GM19193 (cell line): ENCODE measurements around the gene GRID1.

Source experiments
- POLR2A ChIP-seq: IDR thresholded peaks from 4 replicates; pipeline ENCODE4 v1.6.1; 2011; ENCODE audit not compliant: insufficient read depth, insufficient read length; ENCODE audit errors: extremely low read depth

Gene GRID1

GRCh38 chr10:85789982-85790789 lies 576.4 kb downstream of the GRID1 start:
- no peak for TF ChIP-seq POLR2A

GRCh38 chr10:85789125-85789524 lies 577.5 kb downstream of the GRID1 start:
- no peak for TF ChIP-seq POLR2A

GRCh38 chr10:85788570-85788969 lies 578.0 kb downstream of the GRID1 start:
- no peak for TF ChIP-seq POLR2A

DNA sequence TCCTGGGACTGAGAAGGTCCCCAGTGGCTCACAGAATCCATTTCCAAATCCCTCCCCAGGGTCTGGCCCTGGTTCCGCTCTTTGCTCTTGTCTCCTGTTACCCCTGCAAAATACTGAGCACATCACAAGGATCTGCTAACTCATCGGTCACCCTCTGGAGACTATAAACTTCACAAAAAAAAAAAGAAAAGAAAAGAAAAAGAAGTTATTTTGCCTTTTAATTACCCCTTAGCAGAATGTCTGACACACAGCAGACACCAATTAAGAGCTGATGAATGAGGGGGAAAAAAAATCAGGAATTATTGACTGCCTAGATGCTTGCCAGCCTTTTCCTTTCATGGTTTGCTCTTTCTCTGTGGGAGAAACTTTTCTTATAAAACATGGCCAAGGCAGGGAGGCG lies 578.7 kb downstream of the GRID1 start:
- no peak for TF ChIP-seq POLR2A

- TF ChIP-seq POLR2A = no peak
Measured at GRCh38 chr10:85787393-85787792, 579.2 kb downstream of the GRID1 start.

DNA sequence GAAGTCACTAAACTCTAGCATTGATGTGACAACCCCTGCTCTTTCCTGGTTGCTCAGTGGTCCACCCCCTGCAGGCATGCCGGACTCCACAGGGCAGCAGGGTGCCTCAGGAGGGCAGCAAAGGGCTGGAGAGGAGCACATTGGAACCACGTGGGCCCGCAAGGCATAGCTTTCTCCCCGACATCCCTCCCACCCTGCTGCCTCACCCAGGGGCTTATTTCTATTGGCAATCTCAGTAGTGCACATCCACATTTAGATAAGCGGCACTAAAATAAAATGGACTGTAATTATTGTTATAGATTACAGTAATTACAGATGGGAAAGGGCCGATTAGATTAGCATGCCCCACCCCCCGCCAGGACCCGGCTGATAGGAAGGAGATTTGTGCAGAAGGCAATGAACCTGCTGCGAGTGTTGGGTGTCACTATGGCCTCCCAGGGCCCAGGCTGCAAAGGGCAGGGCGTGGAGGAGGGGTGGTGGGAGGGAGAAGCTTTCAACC lies 580.1 kb downstream of the GRID1 start:
- no peak for TF ChIP-seq POLR2A

DNA sequence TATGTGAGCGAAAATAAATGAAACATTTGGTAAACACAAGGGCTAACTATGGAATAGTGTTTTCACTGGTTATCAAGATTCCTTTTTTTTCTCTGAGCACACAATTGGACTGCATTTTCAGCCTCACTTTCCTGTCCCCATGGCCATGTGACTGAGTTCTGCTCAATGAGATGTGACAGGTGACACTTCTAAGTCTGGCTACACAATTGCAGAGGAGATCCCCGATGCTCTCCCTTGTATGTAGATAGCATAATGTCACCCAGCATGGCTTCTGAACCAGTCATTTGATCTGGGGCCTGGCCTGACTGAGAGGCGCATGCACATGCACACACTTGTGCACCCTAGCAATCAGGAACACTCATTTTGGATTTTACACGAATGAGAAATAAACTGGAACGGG lies 581.8 kb downstream of the GRID1 start:
- no peak for TF ChIP-seq POLR2A

- no peak for TF ChIP-seq POLR2A
Measured at GRCh38 chr10:85781404-85781803, 585.2 kb downstream of the GRID1 start.

GRCh38 chr10:85778074-85778473 lies 588.5 kb downstream of the GRID1 start:
- no peak for TF ChIP-seq POLR2A

- TF ChIP-seq POLR2A = no peak
Measured at GRCh38 chr10:85767891-85768290, 598.7 kb downstream of the GRID1 start.

- no peak for TF ChIP-seq POLR2A
Measured at GRCh38 chr10:85764108-85764507, 602.5 kb downstream of the GRID1 start.

GRCh38 chr10:85761906-85762445 lies 604.6 kb downstream of the GRID1 start:
- no peak for TF ChIP-seq POLR2A

DNA sequence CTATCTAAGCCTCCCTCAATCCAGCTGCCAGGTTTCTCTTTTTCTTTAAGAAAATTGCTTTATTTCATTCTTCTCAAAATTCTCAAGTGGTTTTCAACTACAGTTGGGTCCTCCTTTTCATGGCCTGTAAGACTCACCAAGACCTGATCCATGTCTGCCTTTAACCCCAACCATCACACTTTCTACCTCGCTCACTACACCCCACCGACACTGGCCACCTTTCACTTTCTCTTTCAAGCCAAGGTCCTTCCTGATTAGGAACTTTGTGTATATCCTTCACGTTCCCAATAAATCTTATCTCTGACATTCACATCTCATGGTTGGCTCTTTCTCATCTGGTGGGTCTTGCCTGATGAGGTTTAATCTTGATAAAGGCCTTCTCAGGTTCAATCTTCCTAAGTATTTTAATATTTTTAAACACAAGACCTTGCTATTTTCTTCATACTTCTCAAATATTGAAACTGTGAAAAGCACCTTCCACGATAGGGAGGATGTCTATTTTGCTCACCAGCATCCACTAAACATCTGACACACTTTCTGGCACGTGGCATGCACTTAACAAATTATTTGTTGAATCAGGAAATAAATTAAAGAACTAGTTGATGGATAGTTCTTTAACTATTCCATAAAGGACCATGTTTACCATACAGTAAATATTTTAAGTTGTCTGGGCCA lies 624.8 kb downstream of the GRID1 start:
- no peak for TF ChIP-seq POLR2A

DNA sequence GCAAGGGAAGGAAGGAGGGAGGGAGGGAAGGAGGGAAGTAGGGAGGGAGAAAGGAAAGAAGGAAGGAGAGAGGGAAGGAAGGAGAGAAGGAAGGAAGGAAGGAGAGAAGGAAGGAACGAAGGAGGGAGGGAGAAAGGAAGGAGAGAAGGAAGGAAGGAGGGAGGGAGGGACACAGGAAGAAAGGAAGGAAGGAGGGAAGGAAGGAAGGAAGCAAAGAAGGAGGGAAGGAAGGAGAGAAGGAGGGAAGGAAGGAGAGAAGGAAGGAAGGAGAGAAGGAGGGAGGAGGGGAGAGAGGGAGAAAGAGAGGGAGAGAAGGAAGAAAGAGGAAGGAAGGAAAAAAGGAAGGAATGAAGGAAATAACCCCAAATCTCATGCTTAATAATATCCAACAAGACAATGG lies 630.6 kb downstream of the GRID1 start:
- TF ChIP-seq POLR2A = no peak

DNA sequence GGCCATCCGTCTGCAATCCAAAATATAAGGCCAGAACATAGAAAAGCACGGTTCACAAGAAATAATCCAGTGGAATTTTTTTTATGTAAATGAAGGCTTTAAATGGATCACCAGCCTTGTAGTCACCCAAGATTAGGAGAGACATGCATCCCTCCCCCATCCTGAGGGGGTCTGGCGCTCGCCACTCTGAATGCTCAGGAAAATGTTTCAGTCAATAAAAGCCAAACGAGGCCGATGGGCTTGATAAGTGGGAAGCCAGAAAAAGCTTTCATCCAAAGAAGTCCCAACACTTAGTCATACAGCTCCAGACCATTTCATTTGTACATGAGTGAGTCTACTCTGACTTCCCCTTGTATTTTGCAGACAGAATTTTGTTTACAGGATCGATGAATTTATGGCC lies 631.8 kb downstream of the GRID1 start:
- no peak for TF ChIP-seq POLR2A

GRCh38 chr10:85724215-85724614 lies 642.4 kb downstream of the GRID1 start:
- TF ChIP-seq POLR2A = no peak
